Breast epithelium (tissue), 4 donors: ENCODE data around the gene KIF5A. TPM values are rescaled to one million over a fixed set of nuclear protein-coding genes. Genes with fewer than 3 reads are reported as not detected.
"Not testable (repeated sequence)": the region's sequence is repeated elsewhere in the genome, so short reads cannot be mapped to it uniquely, and the experiment has no call there.

Experiments
- DNase-seq, 2 donors: peaks; one replicate each; pipeline ENCODE4 v3.0.0-alpha.2; 2019; ENCODE audit warnings: low spot score in 2 of 2
- H3K27ac ChIP-seq, 2 donors: fragments of 200-600 bp; sonication (generic) in 1 of 2; one replicate each; pipeline ENCODE4 v1.5.1; 2016 to 2019; ENCODE audit warnings: mild to moderate bottlenecking in 1 of 2
- H3K27me3 ChIP-seq, 2 donors: fragments of 200-600 bp; sonication (generic) in 1 of 2; one replicate each; pipeline versions ENCODE4 v1.5.1 to v1.6.0; 2017 to 2019; ENCODE audit warnings: control low read depth in 1 of 2, mild to moderate bottlenecking in 1 of 2
- H3K36me3 ChIP-seq: fragments of 200-600 bp; one replicate; pipeline ENCODE4 v1.5.1; 2019
- H3K4me1 ChIP-seq, 2 donors: fragments of 200-600 bp; sonication (generic); one replicate each; pipeline ENCODE4 v1.5.1; 2016 to 2019; ENCODE audit warnings: control low read depth in 1 of 2
- H3K4me3 ChIP-seq, 3 donors: fragments of 200-600 bp; sonication (generic); 1 replicate in 2 of 3; 2 replicates in 1 of 3; pipeline ENCODE4 v1.5.1; 2016 to 2019; ENCODE audit warnings: mild to moderate bottlenecking in 3 of 3, moderate library complexity in 2 of 3
- H3K9me3 ChIP-seq, 2 donors: fragments of 200-600 bp; sonication (generic) in 1 of 2; one replicate each; pipeline ENCODE4 v1.5.1; 2016 to 2019; ENCODE audit warnings: control low read depth in 1 of 2
- POLR2A ChIP-seq: fragments of 450-650 bp; IDR thresholded peaks from one replicate; pipeline ENCODE4 v1.6.1; 2016; ENCODE audit warnings: antibody characterized with exemption, mild to moderate bottlenecking, moderate library complexity
- POLR2AphosphoS5 ChIP-seq, 3 donors: sonication (generic); formaldehyde crosslinking; IDR thresholded peaks; one replicate each; pipeline ENCODE4 v1.6.1; 2017; ENCODE audit warnings: antibody characterized with exemption in 3 of 3
- intact Hi-C: fragments of 100-400 bp; cut with DNase I; formaldehyde crosslinking; loops from one replicate; pipeline ENCODE4 v1.15.1; 2023; ENCODE audit warnings: low total_unique reads
- total RNA-seq, 3 donors: library from RNA; depleted of rRNA; stranded (reverse); fragments of >200 nt; gene quantifications; one replicate each; pipeline ENCODE4 v1.1.0, GENCODE V29; 2016
- TF ChIP-seq, protein P1 (sequence below), 3 donors: fragments of 450-650 bp; IDR thresholded peaks; one replicate each; pipeline ENCODE4 v1.5.1; 2016 to 2017; ENCODE audit warnings: antibody characterized with exemption in 3 of 3, mild to moderate bottlenecking in 3 of 3, moderate library complexity in 3 of 3

Gene KIF5A
- total RNA-seq, 3 donors from 2014 or later, result 0.98 to 1.2 TPM; not detected in 1

- intact Hi-C loops, result no loop called here
- Histone ChIP-seq H3K27ac (no peak overlapping the region), H3K27me3 (no peaks in the 10 kb centered on the region), H3K4me1 (peaks cover 5 to 11% of the 10 kb centered on the region in 2 donors), H3K36me3 (peaks cover 6% of the 10 kb centered on the region), H3K9me3 (no peaks in the 10 kb centered on the region), H3K4me3 (no peak overlapping the region)
- TF ChIP-seq, protein P1, sequence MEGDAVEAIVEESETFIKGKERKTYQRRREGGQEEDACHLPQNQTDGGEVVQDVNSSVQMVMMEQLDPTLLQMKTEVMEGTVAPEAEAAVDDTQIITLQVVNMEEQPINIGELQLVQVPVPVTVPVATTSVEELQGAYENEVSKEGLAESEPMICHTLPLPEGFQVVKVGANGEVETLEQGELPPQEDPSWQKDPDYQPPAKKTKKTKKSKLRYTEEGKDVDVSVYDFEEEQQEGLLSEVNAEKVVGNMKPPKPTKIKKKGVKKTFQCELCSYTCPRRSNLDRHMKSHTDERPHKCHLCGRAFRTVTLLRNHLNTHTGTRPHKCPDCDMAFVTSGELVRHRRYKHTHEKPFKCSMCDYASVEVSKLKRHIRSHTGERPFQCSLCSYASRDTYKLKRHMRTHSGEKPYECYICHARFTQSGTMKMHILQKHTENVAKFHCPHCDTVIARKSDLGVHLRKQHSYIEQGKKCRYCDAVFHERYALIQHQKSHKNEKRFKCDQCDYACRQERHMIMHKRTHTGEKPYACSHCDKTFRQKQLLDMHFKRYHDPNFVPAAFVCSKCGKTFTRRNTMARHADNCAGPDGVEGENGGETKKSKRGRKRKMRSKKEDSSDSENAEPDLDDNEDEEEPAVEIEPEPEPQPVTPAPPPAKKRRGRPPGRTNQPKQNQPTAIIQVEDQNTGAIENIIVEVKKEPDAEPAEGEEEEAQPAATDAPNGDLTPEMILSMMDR (IDR thresholded peaks at IDR 0.05), result no peak
- TF ChIP-seq POLR2A (no peak), POLR2AphosphoS5 (IDR thresholded peaks at IDR 0.05) (no peak)
- DNase-seq, result no peak
Measured at GRCh38 chr12:57515408-57515933, 34.4 kb upstream of the KIF5A start.

DNA sequence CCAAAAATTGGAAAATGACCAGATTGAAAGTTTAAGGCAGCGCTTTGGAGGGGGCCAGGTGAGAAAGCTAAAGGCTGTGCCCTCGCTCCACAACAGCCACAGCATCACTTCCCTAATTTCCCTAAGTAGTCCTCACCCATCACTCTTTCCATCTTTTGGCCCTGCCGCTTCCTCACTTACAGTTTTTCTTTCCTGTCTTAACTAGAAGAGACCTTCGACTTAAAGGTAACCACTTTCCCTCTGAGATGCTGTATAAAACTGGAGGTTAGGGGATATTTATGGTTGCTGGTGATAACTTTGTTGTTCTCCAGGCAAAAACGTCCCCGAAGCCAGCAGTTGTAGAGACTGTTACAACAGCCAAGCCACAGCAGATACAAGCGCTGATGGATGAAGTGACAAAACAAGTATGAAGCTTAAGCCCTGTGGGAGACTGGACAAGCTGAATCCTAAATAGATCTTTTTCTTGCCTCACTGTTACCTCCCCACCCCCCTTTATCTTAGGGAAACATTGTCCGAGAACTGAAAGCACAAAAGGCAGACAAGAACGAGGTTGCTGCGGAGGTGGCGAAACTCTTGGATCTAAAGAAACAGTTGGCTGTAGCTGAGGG lies 33.8 kb upstream of the KIF5A start:
- no peak for TF ChIP-seq POLR2A
- TF ChIP-seq POLR2AphosphoS5 (IDR thresholded peaks at IDR 0.05), result peak in 1 of 3 donors; percentile 9
- intact Hi-C loops, result no loop called here
- peak overlapping the region in 1 of 2 donors; percentile 100 for H3K27ac ChIP-seq

GRCh38 chr12:57516617-57517153 lies 33.2 kb upstream of the KIF5A start:
- Histone ChIP-seq H3K4me1 (peaks cover 13 to 18% of the 10 kb centered on the region in 2 donors), H3K36me3 (peaks cover 6% of the 10 kb centered on the region), H3K27me3 (no peaks in the 10 kb centered on the region), H3K4me3 (no peak overlapping the region), H3K9me3 (no peaks in the 10 kb centered on the region), H3K27ac (peak overlapping the region; percentile 8 to 100)
- DNase-seq, result no peak
- intact Hi-C loops, result no loop called here
- no peak for TF ChIP-seq POLR2AphosphoS5 (IDR thresholded peaks at IDR 0.05)
- no peak for TF ChIP-seq POLR2A
- TF ChIP-seq, protein P1 (IDR thresholded peaks at IDR 0.05), result no peak

More for the DNA sequence above, 33.8 kb upstream of the KIF5A start:
- H3K27me3 ChIP-seq, result no peaks in the 10 kb centered on the region
- H3K9me3 ChIP-seq, result no peaks in the 10 kb centered on the region
- peaks cover 6% of the 10 kb centered on the region for H3K36me3 ChIP-seq
- no peak for DNase-seq
- H3K4me3 ChIP-seq, result no peak overlapping the region
- H3K4me1 ChIP-seq, result peaks cover 7 to 12% of the 10 kb centered on the region in 2 donors

DNA sequence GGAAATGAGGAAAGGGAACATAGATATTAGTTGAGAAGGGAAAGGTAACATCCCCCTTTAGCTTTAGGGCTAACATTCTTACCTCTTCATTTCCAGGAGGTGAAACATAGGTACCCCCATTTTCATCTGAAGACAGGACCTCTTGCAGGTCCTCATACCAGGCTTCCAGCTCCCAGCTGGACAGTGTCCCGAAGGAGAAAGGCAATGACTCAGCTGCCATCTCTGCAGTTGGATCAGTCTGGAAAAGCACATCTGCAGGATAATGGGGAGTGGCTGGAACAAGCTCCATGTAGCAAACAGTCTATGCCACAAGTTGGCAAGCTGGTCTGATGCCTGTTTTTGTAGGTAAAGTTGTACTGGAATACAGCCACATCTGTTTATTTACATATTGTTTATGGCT lies 32.7 kb upstream of the KIF5A start:
- peak overlapping the region; percentile 8 to 100 for H3K27ac ChIP-seq
- no peaks in the 10 kb centered on the region for H3K9me3 ChIP-seq
- H3K27me3 ChIP-seq, result no peaks in the 10 kb centered on the region
- peaks cover 6% of the 10 kb centered on the region for H3K36me3 ChIP-seq
- no peak overlapping the region for H3K4me3 ChIP-seq
- intact Hi-C loops, result no loop called here
- DNase-seq, result no peak
- TF ChIP-seq POLR2A, result no peak
- TF ChIP-seq, protein P1 (IDR thresholded peaks at IDR 0.05), result no peak
- no peak for TF ChIP-seq POLR2AphosphoS5 (IDR thresholded peaks at IDR 0.05)
- peaks cover 13 to 23% of the 10 kb centered on the region in 2 donors for H3K4me1 ChIP-seq

DNA sequence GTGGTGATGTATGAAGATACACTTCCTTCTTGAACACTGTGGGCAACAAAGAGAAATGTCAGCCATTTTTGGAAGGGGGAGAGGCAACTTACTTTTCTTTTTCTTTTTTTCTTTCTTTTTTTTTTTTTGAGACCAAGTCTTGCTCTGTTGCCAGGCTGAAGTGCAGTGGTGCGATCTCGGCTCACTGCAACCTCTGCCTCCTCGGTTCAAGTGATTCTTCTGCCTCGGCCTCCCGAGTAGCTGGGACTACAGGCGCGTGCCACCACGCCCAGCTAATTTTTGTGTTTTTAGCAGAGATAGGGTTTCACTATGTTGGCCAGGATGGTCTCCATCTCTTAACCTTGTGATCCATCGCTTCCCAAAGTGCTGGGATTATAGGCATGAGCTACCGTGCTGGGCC lies 32.1 kb upstream of the KIF5A start:
- DNase-seq, H3K36me3 ChIP-seq, intact Hi-C loops, H3K27me3 ChIP-seq, H3K9me3 ChIP-seq: not testable (repeated sequence)
- Histone ChIP-seq H3K4me1 (peaks cover 13 to 24% of the 10 kb centered on the region in 2 donors), H3K27ac (peak overlapping the region; percentile 99 to 100), H3K4me3 (peak overlapping the region; percentile 84 to 97 (median 93))
